Peyer's patch (tissue), 4 donors: ENCODE results near the gene TMPRSS13. TPM values are rescaled to one million over a fixed set of nuclear protein-coding genes. Genes with fewer than 3 reads are reported as not detected.

Source experiments
- DNase-seq, 3 donors: peaks; one replicate each; pipeline ENCODE4 v3.0.0-alpha.2; 2017 to 2019
- H3K27ac ChIP-seq, 4 donors: fragments of 200-600 bp; sonication (generic); one replicate each; pipeline ENCODE4 v1.5.1; 2016 to 2019
- H3K27me3 ChIP-seq, 2 donors: fragments of 200-600 bp; sonication (generic); one replicate each; pipeline ENCODE4 v1.5.1; 2019
- H3K36me3 ChIP-seq, 3 donors: fragments of 200-600 bp; sonication (generic); one replicate each; pipeline ENCODE4 v1.5.1; 2016 to 2019
- H3K4me1 ChIP-seq, 4 donors: fragments of 200-600 bp; sonication (generic); one replicate each; pipeline ENCODE4 v1.5.1; 2016 to 2019
- H3K4me3 ChIP-seq, 4 donors: fragments of 200-600 bp; sonication (generic); 1 replicate in 3 of 4; 2 replicates in 1 of 4; pipeline ENCODE4 v1.5.1; 2016 to 2019; ENCODE audit warnings: mild to moderate bottlenecking in 1 of 4
- H3K9me3 ChIP-seq, 4 donors: fragments of 200-600 bp; sonication (generic); one replicate each; pipeline ENCODE4 v1.5.1; 2016 to 2019; ENCODE audit warnings: mild to moderate bottlenecking in 1 of 4
- POLR2A ChIP-seq, 2 donors: fragments of 450-650 bp; IDR thresholded peaks; one replicate each; pipeline ENCODE4 v1.5.1; 2017; ENCODE audit warnings: antibody characterized with exemption in 2 of 2, mild to moderate bottlenecking in 2 of 2, moderate library complexity in 2 of 2
- total RNA-seq, 4 donors: library from RNA; depleted of rRNA; stranded (reverse); fragments of >200 nt; gene quantifications; one replicate each; pipeline ENCODE4 v1.1.0, GENCODE V29; 2016
- TF ChIP-seq, protein P1 (sequence below), 6 experiments: fragments of 450-650 bp in 4 of 6; fragments of 200-600 bp in 2 of 6; sonication (generic) in 1 of 6; IDR thresholded peaks; one replicate each; pipeline ENCODE4 v1.5.1; 2017 to 2019; ENCODE audit warnings: antibody characterized with exemption in 6 of 6, mild to moderate bottlenecking in 3 of 6, moderate library complexity in 1 of 6

TMPRSS13 gene
- total RNA-seq, 4 donors from 2014 or later, result not detected

DNA sequence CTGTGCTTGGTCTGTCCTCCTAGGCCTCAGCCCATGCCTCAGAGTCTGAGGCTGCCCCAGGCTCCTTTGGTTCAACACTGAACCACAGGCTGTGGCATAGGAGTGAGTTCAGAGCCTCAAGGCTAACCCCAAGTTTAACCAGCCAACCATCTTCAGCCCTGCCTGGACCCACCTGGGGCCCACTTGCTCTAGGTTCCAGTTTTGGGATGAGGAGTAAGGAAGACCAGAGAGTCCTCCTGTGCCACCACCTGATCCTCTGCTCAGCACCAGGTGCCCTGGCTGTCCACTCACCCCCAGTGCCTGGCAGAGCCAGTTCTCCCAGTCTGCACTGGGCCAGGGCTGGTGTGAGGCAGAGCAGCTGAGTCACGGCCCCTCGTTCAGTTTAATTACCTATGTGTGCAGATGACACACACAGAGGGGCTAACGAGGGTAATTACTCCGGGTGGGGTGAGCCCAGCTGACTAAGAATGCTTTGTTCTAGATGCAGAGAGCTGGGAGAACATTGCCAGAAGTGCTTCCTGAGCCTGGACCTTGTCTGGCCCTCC, 12.0 kb upstream of the TMPRSS13 start:
- H3K27me3 ChIP-seq, result no peaks in the 10 kb centered on the region
- no peaks in the 10 kb centered on the region for H3K36me3 ChIP-seq
- no peak for TF ChIP-seq POLR2A (IDR thresholded peaks at IDR 0.05)
- TF ChIP-seq, protein P1, sequence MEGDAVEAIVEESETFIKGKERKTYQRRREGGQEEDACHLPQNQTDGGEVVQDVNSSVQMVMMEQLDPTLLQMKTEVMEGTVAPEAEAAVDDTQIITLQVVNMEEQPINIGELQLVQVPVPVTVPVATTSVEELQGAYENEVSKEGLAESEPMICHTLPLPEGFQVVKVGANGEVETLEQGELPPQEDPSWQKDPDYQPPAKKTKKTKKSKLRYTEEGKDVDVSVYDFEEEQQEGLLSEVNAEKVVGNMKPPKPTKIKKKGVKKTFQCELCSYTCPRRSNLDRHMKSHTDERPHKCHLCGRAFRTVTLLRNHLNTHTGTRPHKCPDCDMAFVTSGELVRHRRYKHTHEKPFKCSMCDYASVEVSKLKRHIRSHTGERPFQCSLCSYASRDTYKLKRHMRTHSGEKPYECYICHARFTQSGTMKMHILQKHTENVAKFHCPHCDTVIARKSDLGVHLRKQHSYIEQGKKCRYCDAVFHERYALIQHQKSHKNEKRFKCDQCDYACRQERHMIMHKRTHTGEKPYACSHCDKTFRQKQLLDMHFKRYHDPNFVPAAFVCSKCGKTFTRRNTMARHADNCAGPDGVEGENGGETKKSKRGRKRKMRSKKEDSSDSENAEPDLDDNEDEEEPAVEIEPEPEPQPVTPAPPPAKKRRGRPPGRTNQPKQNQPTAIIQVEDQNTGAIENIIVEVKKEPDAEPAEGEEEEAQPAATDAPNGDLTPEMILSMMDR (IDR thresholded peaks at IDR 0.05), result no peak
- DNase-seq, result peak in 2 of 3 donors; percentile 7 to 47
- H3K4me1 ChIP-seq, result no peaks in the 10 kb centered on the region
- no peak overlapping the region for H3K27ac ChIP-seq
- H3K9me3 ChIP-seq, result no peaks in the 10 kb centered on the region
- H3K4me3 ChIP-seq, result no peak overlapping the region

DNA sequence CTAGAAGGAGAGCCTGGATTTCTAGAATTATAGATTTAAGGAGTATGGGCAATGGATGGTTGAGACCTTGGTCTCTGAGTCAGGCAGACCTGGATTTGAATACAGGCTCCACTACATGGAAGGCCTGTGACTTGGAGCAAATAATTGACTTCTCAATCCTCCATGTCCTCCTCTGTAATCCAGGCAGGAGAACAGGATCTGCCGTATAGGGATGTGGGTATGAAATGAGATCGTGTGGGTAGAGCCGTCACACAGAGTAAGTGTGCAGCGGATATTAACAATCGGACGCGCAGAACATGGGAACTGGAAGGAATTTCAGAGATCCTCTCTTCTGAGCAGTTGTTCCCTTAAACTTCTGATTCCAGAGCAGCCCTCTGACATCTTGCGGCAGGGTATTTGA, 11.5 kb upstream of the TMPRSS13 start:
- Histone ChIP-seq H3K36me3 (no peaks in the 10 kb centered on the region), H3K9me3 (no peaks in the 10 kb centered on the region), H3K27ac (no peak overlapping the region), H3K4me1 (no peaks in the 10 kb centered on the region), H3K27me3 (no peaks in the 10 kb centered on the region), H3K4me3 (no peak overlapping the region)
- DNase-seq, result no peak
- no peak for TF ChIP-seq POLR2A (IDR thresholded peaks at IDR 0.05)
- TF ChIP-seq, protein P1 (IDR thresholded peaks at IDR 0.05), result no peak

DNA sequence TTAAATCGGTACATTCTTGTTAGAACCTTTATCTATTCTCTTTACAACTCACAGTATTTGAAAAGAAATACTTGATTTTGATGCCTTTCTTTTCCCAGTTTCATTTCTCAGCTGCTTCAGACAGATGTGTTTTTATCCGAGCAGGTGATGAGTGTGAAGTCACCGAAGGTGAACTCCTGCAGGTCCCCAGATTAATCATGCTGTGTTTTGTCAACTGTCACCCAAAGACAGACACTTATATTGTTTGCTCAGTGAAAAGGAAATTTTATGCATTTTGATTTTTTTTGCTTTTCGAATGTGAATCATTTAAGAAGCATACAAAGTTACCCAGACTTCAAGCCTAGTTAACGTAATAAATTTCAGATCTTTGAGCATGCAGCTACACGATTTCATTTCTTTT, 7.8 kb upstream of the TMPRSS13 start:
- Histone ChIP-seq H3K36me3 (no peaks in the 10 kb centered on the region), H3K4me3 (no peak overlapping the region), H3K27me3 (no peaks in the 10 kb centered on the region), H3K9me3 (no peaks in the 10 kb centered on the region), H3K27ac (no peak overlapping the region), H3K4me1 (no peaks in the 10 kb centered on the region)
- TF ChIP-seq, protein P1 (IDR thresholded peaks at IDR 0.05), result no peak
- TF ChIP-seq POLR2A (IDR thresholded peaks at IDR 0.05), result no peak
- DNase-seq, result peak in 1 of 3 donors; percentile 8

DNA sequence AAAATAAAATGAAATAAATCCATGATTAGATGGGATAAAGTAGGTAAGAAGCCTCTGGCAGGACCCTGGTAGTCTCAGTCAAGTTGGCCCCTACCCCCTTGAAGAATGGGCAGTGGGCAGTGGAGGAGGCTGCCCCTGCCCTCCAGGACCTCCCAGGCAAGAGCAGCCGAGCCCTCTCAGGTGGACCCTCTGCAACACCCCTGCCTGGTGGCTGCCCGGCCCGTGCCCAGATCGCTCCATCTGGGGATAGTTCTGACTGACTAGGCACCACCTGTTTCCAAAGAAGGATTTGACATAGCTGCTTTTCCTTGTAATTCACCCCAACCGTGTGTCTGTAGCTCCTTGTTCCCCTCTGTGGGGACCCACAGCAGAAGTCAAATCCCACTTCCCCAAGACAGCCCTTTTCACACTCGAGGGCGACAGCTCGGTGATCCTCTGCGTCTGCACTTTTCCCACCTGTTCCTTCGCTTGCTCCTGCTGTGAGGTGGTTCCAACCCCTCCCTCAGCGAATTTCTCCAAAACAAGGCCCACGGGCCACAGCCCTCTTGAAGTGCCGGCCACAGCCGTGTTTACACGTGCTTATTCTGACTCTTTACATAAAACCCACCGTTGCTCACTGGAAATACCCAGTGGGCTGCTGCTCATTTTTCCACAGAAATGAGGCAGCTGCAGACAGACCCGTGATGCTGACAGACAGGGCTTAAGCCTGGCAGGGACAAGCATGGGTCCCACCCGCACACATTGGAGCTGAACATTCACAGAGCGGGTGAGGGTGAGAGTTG, 5.5 kb upstream of the TMPRSS13 start:
- DNase-seq, result peak in 2 of 3 donors; percentile 22 to 42

DNA sequence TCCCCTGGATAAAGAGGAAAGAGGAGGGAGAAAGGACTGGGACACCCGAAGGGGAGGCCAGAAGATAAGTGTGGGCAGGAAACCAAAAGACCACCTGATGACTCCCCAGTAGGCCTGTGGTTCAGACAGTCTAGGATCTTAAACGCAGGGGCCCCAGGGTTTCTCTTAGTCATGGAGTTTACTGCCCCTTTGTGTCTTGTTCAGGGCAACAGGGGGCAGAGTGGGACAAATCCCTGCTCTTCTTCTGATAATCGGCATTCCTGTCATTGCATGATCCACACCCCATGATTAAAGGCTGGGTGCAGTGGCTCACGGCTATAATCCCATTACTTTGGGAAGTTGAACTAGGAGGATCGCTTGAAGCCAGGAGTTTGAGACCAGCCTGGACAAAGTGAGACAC, 4.7 kb upstream of the TMPRSS13 start:
- Histone ChIP-seq H3K27me3 (no peaks in the 10 kb centered on the region), H3K4me1 (peaks cover 0 to 5% (median 0%) of the 10 kb centered on the region in 4 donors), H3K36me3 (no peaks in the 10 kb centered on the region), H3K9me3 (no peaks in the 10 kb centered on the region), H3K4me3 (no peak overlapping the region), H3K27ac (no peak overlapping the region)
- DNase-seq, result peak in 1 of 3 donors; percentile 9
- TF ChIP-seq, protein P1 (IDR thresholded peaks at IDR 0.05), result no peak
- no peak for TF ChIP-seq POLR2A (IDR thresholded peaks at IDR 0.05)

More for the DNA sequence above, 5.5 kb upstream of the TMPRSS13 start:
- Histone ChIP-seq H3K9me3 (no peaks in the 10 kb centered on the region), H3K27me3 (no peaks in the 10 kb centered on the region), H3K4me1 (peaks cover 0 to 5% (median 0%) of the 10 kb centered on the region in 4 donors), H3K27ac (no peak overlapping the region), H3K4me3 (no peak overlapping the region), H3K36me3 (no peaks in the 10 kb centered on the region)
- no peak for TF ChIP-seq POLR2A (IDR thresholded peaks at IDR 0.05)
- TF ChIP-seq, protein P1 (IDR thresholded peaks at IDR 0.05), result no peak
